HepG2 (cell line): ENCODE measurements around the gene SHOX. TPM values are rescaled to one million over a fixed set of nuclear protein-coding genes. Genes with fewer than 3 reads are reported as not detected.

Experiments
- ATAC-seq: fragments of 200-7000 bp; cut with Tn5 transposase; 3 replicates; pipeline ENCODE4 v1.9.1; 2020; ENCODE audit warnings: mild to moderate bottlenecking, moderate library complexity
- BruUV-seq: library from RNA; stranded (reverse); fragments of 400-500 nt; replicated peaks from 2 replicates; lab custom pipeline; 2021; lab: Mats Ljungman, UMichigan
- CTCF ChIA-PET: fragments of 300-600 bp; formaldehyde crosslinking; extraction: SDS; loops from one replicate; lab custom pipeline; 2021; ENCODE audit warnings: low total read pairs, inconsistent platforms, low intra/inter-chr PET ratio; lab: Yijun Ruan, JAX
- POLR2A ChIA-PET: fragments of 350-600 bp; sonication (Branson Sonifier 250); formaldehyde crosslinking; loops from one replicate; lab custom pipeline; 2020; ENCODE audit warnings: antibody characterized with exemption, inconsistent platforms; lab: Yijun Ruan, JAX
- DNase-seq: peaks from one replicate; pipeline ENCODE4 v3.0.0-alpha.2; 2015; ENCODE audit warnings: low spot score
- FAIRE-seq: peaks from 3 replicates; lab custom pipeline; 2011; peaks lifted over from hg19 to GRCh38; lab: Jason Lieb, UNC
- H2AFZ ChIP-seq: one replicate; pipeline ENCODE4 v1.6.1; 2011; ENCODE audit warnings: low read length, inconsistent platforms
- H3K27ac ChIP-seq: fragments of 300-600 bp; 3 replicates; pipeline ENCODE4 v1.8.0; 2011; ENCODE audit warnings: mixed run types, mild to moderate bottlenecking, mixed read lengths, low read length, inconsistent platforms; ENCODE audit not compliant: insufficient read depth; ENCODE audit errors: extremely low read length
- H3K27me3 ChIP-seq, 2 experiments: fragments of 200-600 bp in 1 of 2; 2 replicates in 1 of 2; 3 replicates in 1 of 2; pipeline versions ENCODE4 v1.6.0 to v1.8.0; 2011; ENCODE audit warnings: low read length in 2 of 2, mild to moderate bottlenecking in 2 of 2, moderate library complexity in 2 of 2, inconsistent platforms in 1 of 2; ENCODE audit not compliant: insufficient read depth in 2 of 2, control insufficient read depth in 1 of 2
- H3K36me3 ChIP-seq, 2 experiments: fragments of 200-600 bp in 1 of 2; replicated peaks in 1 of 2; 2 replicates in 1 of 2; 3 replicates in 1 of 2; pipeline versions ENCODE4 v1.5.1 to v1.8.0; 2011; ENCODE audit warnings: low read length in 2 of 2, inconsistent platforms in 1 of 2; ENCODE audit not compliant: insufficient read depth in 2 of 2, control insufficient read depth in 1 of 2
- H3K4me1 ChIP-seq: 2 replicates; pipeline ENCODE4 v1.5.1; 2012; ENCODE audit warnings: low read length, inconsistent platforms; ENCODE audit not compliant: insufficient read depth
- H3K4me2 ChIP-seq: 2 replicates; pipeline ENCODE4 v1.6.0; 2011; ENCODE audit warnings: low read depth, low read length, inconsistent platforms
- H3K4me3 ChIP-seq, 3 experiments: fragments of 200-600 bp in 1 of 3; sonication (generic), shearing (Covaris generic) in 1 of 3; replicated peaks in 1 of 3; 2 replicates each; pipeline ENCODE4 v1.5.1; 2011 to 2016; ENCODE audit warnings: low read length in 3 of 3, inconsistent platforms in 2 of 3, low read depth in 2 of 3, mild to moderate bottlenecking in 2 of 3, control low read depth in 1 of 3, mixed read lengths in 1 of 3; ENCODE audit not compliant: insufficient read depth in 1 of 3
- H3K79me2 ChIP-seq: one replicate; pipeline ENCODE4 v1.6.1; 2011; ENCODE audit warnings: low read length, inconsistent platforms; ENCODE audit not compliant: insufficient read depth
- H3K9ac ChIP-seq: 2 replicates; pipeline ENCODE4 v1.6.0; 2011; ENCODE audit warnings: mild to moderate bottlenecking, low read depth, low read length, inconsistent platforms; ENCODE audit not compliant: insufficient read depth
- H3K9me3 ChIP-seq: 2 replicates; pipeline ENCODE4 v1.5.1; 2012; ENCODE audit warnings: mild to moderate bottlenecking, low read length
- H4K20me1 ChIP-seq: 2 replicates; pipeline ENCODE4 v1.6.0; 2011; ENCODE audit warnings: inconsistent platforms, mild to moderate bottlenecking, low read length, moderate library complexity; ENCODE audit not compliant: insufficient read depth
- ATF7-NPFF ChIP-seq: sonication (generic); formaldehyde crosslinking; IDR thresholded peaks from 2 replicates; pipeline ENCODE4 v1.8.1; 2023; ENCODE audit warnings: mild to moderate bottlenecking, low read depth, missing genetic modification reagents, moderate library complexity
- BATF2 ChIP-seq: sonication (generic); formaldehyde crosslinking; IDR thresholded peaks from 2 replicates; pipeline ENCODE4 v1.8.0; 2022; ENCODE audit warnings: mild to moderate bottlenecking, missing genetic modification reagents, moderate library complexity
- EEA1 ChIP-seq: sonication (generic); formaldehyde crosslinking; IDR thresholded peaks from 2 replicates; pipeline ENCODE4 v1.5.1; 2020; ENCODE audit warnings: mild to moderate bottlenecking, missing genetic modification reagents, borderline replicate concordance
- ETV5 ChIP-seq: IDR thresholded peaks from 2 replicates; pipeline ENCODE4 v1.6.1; 2018; ENCODE audit warnings: missing biosample characterization, missing genetic modification reagents, inconsistent platforms, borderline replicate concordance
- HMGXB4 ChIP-seq, 2 experiments: sonication (generic) in 1 of 2; formaldehyde crosslinking in 1 of 2; IDR thresholded peaks; 2 replicates each; pipeline versions ENCODE4 v1.4.0 to v1.6.1; 2018 to 2020; ENCODE audit warnings: missing genetic modification reagents in 2 of 2, borderline replicate concordance in 1 of 2, low read depth in 1 of 2, mild to moderate bottlenecking in 1 of 2, missing biosample characterization in 1 of 2
- MLLT10 ChIP-seq: sonication (generic); formaldehyde crosslinking; IDR thresholded peaks from 2 replicates; pipeline ENCODE4 v1.4.0; 2020; ENCODE audit warnings: missing genetic modification reagents
- RAD21 ChIP-seq: fragments of 450-650 bp; formaldehyde crosslinking; IDR thresholded peaks from 2 replicates; pipeline ENCODE4 v1.5.0; 2020; ENCODE audit warnings: mild to moderate bottlenecking
- RFX1 ChIP-seq: fragments of 450-650 bp; IDR thresholded peaks from 2 replicates; pipeline ENCODE4 v1.6.1; 2017
- RFXANK ChIP-seq: IDR thresholded peaks from 2 replicates; pipeline ENCODE4 v1.6.1; 2016
- TBP ChIP-seq: sonication (generic); formaldehyde crosslinking; IDR thresholded peaks from 2 replicates; pipeline ENCODE4 v1.5.0; 2020; ENCODE audit warnings: missing genetic modification reagents
- TRIM24 ChIP-seq: sonication (generic); formaldehyde crosslinking; IDR thresholded peaks from 2 replicates; pipeline ENCODE4 v1.8.0; 2022; ENCODE audit warnings: mild to moderate bottlenecking, missing genetic modification reagents
- ZBED4 ChIP-seq: sonication (generic); formaldehyde crosslinking; IDR thresholded peaks from 2 replicates; pipeline ENCODE4 v1.4.0; 2020; ENCODE audit warnings: missing genetic modification reagents, borderline replicate concordance
- ZNF20 ChIP-seq: sonication (generic); formaldehyde crosslinking; IDR thresholded peaks from 2 replicates; pipeline ENCODE4 v1.4.0; 2020; ENCODE audit warnings: mild to moderate bottlenecking, moderate library complexity, missing genetic modification reagents
- ZNF207 ChIP-seq: fragments of 450-650 bp; IDR thresholded peaks from 2 replicates; pipeline ENCODE4 v1.6.1; 2016; ENCODE audit warnings: antibody characterized with exemption, borderline replicate concordance
- ZNF513 ChIP-seq: sonication (generic); formaldehyde crosslinking; conservative IDR thresholded peaks from 2 replicates; pipeline ENCODE4 v1.5.0; 2020; ENCODE audit warnings: missing genetic modification reagents
- ZNF557 ChIP-seq: sonication (generic); formaldehyde crosslinking; IDR thresholded peaks from 2 replicates; pipeline ENCODE4 v1.4.0; 2020; ENCODE audit warnings: missing genetic modification reagents
- ZNF616 ChIP-seq: sonication (generic); formaldehyde crosslinking; IDR thresholded peaks from 2 replicates; pipeline ENCODE4 v1.5.0; 2020; ENCODE audit warnings: low read depth, mild to moderate bottlenecking, missing genetic modification reagents
- ZNF766 ChIP-seq: sonication (generic); formaldehyde crosslinking; IDR thresholded peaks from 2 replicates; pipeline ENCODE4 v1.5.0; 2020; ENCODE audit warnings: missing genetic modification reagents, borderline replicate concordance
- WGBS: methylation state at CpG from one replicate; pipeline ENCODE4 v1.1.6; 2017; ENCODE audit warnings: low lambda C conversion rate; 5-methylcytosine and 5-hydroxymethylcytosine counted together
- in situ Hi-C: cut with HindIII; loops from 2 replicates; pipeline ENCODE4 v1.10.0; 2017; ENCODE audit warnings: low pct_unique_long_range_greater_than_20kb; ENCODE audit not compliant: extremely low pct_ligation_motif_present
- intact Hi-C: fragments of 100-400 bp; cut with micrococcal nuclease; formaldehyde crosslinking; loops from one replicate; pipeline ENCODE4 v1.10.0; 2022; ENCODE audit not compliant: unreplicated experiment
- polyA plus RNA-seq, 8 experiments: library from polyadenylated mRNA; depleted of rRNA in 3 of 8; stranded (reverse) in 7 of 8; unstranded in 1 of 8; fragments of >200 nt; fragmentation: Illumina TruSeq in 4 of 8; extraction: Trizol in 4 of 8; gene quantifications; 2 replicates each; pipeline versions ENCODE4 v1.2.1 to v1.2.3, GENCODE V29; 2011 to 2016; ENCODE audit warnings: low read depth in 4 of 8, missing spikeins in 1 of 8, mixed read lengths in 1 of 8; ENCODE audit not compliant: insufficient read depth in 1 of 8
- total RNA-seq, 5 experiments: library from RNA; depleted of rRNA; stranded (reverse); fragments of >200 nt; fragmentation: Illumina TruSeq; extraction: Trizol; gene quantifications; 2 replicates each; pipeline ENCODE4 v1.2.3, GENCODE V29; 2016; ENCODE audit warnings: low read depth in 1 of 5

Gene SHOX
- total and polyA plus RNA-seq, 2 of the 13 experiments (the other 11 are each of a cell fraction or from before 2014, with no cell fraction given), result not detected

- intact Hi-C loops (no loop called here), in situ Hi-C loops (no loop called here)
- Histone ChIP-seq H3K79me2 (no peaks in the 10 kb centered on the region), H3K9ac (no peak overlapping the region), H3K27ac (no peak overlapping the region), H3K9me3 (no peaks in the 10 kb centered on the region), H3K4me1 (no peaks in the 10 kb centered on the region), H3K4me2 (no peak overlapping the region), H3K27me3 (no peaks in the 10 kb centered on the region; a peak in 1 of 5 replicates), H4K20me1 (no peaks in the 10 kb centered on the region), H2AFZ (no peak overlapping the region), H3K4me3 (no peak overlapping the region), H3K36me3 (no peaks in the 10 kb centered on the region)
- ChIA-PET CTCF (no interaction called here), POLR2A (no interaction called here)
- DNase-seq, result no peak
- no peak for ATAC-seq
- WGBS, result 18% methylated on average over 13 of the region's 13 CpGs
- BruUV-seq, result no TSS peak
- TF ChIP-seq ZBED4 (CRISPR knock-in tag), result no peak
- no peak for TF ChIP-seq ZNF616 (CRISPR knock-in tag)
- TF ChIP-seq ZNF20 (CRISPR knock-in tag), result no peak
- TF ChIP-seq ZNF766 (CRISPR knock-in tag), result no peak
- TF ChIP-seq TBP, result no peak
- TF ChIP-seq ETV5 (CRISPR knock-in tag), result no peak
- no peak for TF ChIP-seq HMGXB4 (CRISPR knock-in tag; IDR thresholded peaks at IDR 0.05; ENCODE audit: borderline replicate concordance in 1 of 2, low read depth in 1 of 2)
- no peak for TF ChIP-seq MLLT10 (CRISPR knock-in tag)
- no peak for TF ChIP-seq EEA1 (CRISPR knock-in tag)
- TF ChIP-seq BATF2 (CRISPR knock-in tag), result no peak
- no peak for TF ChIP-seq RFXANK
- TF ChIP-seq ZNF557 (CRISPR knock-in tag), result no peak
- TF ChIP-seq RAD21, result no peak
- TF ChIP-seq ATF7-NPFF (CRISPR knock-in tag), result no peak
- TF ChIP-seq TRIM24, result no peak
- TF ChIP-seq ZNF513, result no peak
- no peak for TF ChIP-seq ZNF207
- no peak for TF ChIP-seq RFX1
- no peak for FAIRE-seq
These were observed 40.1 kb downstream of the SHOX start for GRCh38 chrX:670645-671044.
